Keratinocyte (primary cell): ENCODE measurements around the gene PLEKHA6. TPM values are rescaled to one million over a fixed set of nuclear protein-coding genes. Genes with fewer than 3 reads are reported as not detected.

ENCODE experiments used
- DNase-seq: peaks from one replicate; pipeline ENCODE4 v3.0.0-alpha.2; 2011; ENCODE audit warnings: low read depth, missing footprints, low spot score
- FAIRE-seq: peaks from 2 replicates; lab custom pipeline; 2011; peaks lifted over from hg19 to GRCh38; lab: Jason Lieb, UNC
- H2AFZ ChIP-seq: 2 replicates; pipeline ENCODE4 v1.6.0; 2012; ENCODE audit warnings: low read length, control low read depth, inconsistent platforms; ENCODE audit not compliant: control insufficient read depth
- H3K27ac ChIP-seq: 2 replicates; pipeline ENCODE4 v1.5.1; 2011; ENCODE audit warnings: low read length; ENCODE audit not compliant: control insufficient read depth, insufficient read depth
- H3K27me3 ChIP-seq: 3 replicates; pipeline ENCODE4 v1.6.0; 2011; ENCODE audit warnings: low read length; ENCODE audit not compliant: control insufficient read depth, insufficient read depth; ENCODE audit errors: extremely low read depth
- H3K36me3 ChIP-seq, 2 experiments: 2 replicates in 1 of 2; 3 replicates in 1 of 2; pipeline ENCODE4 v1.5.1; 2011; ENCODE audit warnings: low read length in 2 of 2, mild to moderate bottlenecking in 1 of 2; ENCODE audit not compliant: control insufficient read depth in 2 of 2, insufficient read depth in 2 of 2; ENCODE audit errors: extremely low read depth in 1 of 2
- H3K4me1 ChIP-seq: 3 replicates; pipeline ENCODE4 v1.5.1; 2011; ENCODE audit warnings: low read length; ENCODE audit not compliant: control insufficient read depth, insufficient read depth; ENCODE audit errors: extremely low read depth
- H3K4me2 ChIP-seq: 3 replicates; pipeline ENCODE4 v1.6.0; 2011; ENCODE audit warnings: low read depth, low read length; ENCODE audit not compliant: control insufficient read depth, insufficient read depth; ENCODE audit errors: extremely low read depth
- H3K4me3 ChIP-seq, 3 experiments: fragments of 200-600 bp in 1 of 3; sonication (generic) in 1 of 3; 2 replicates in 2 of 3; 3 replicates in 1 of 3; pipeline ENCODE4 v1.5.1; 2011 to 2016; ENCODE audit warnings: low read length in 3 of 3, mild to moderate bottlenecking in 3 of 3, control low read depth in 2 of 3, inconsistent platforms in 1 of 3, low read depth in 1 of 3, mixed read lengths in 1 of 3, mixed run types in 1 of 3, moderate library complexity in 1 of 3; ENCODE audit not compliant: control insufficient read depth in 2 of 3, insufficient read depth in 2 of 3; ENCODE audit errors: extremely low read depth in 1 of 3
- H3K79me2 ChIP-seq: 2 replicates; pipeline ENCODE4 v1.6.0; 2012; ENCODE audit warnings: low read length; ENCODE audit not compliant: control insufficient read depth, insufficient read depth
- H3K9ac ChIP-seq: 3 replicates; pipeline ENCODE4 v1.6.0; 2011; ENCODE audit warnings: low read length; ENCODE audit not compliant: control insufficient read depth, insufficient read depth; ENCODE audit errors: extremely low read depth
- H3K9me1 ChIP-seq: 3 replicates; pipeline ENCODE4 v1.6.0; 2011; ENCODE audit warnings: low read length; ENCODE audit not compliant: control insufficient read depth, insufficient read depth; ENCODE audit errors: extremely low read depth
- H3K9me3 ChIP-seq: 2 replicates; pipeline ENCODE4 v1.5.1; 2012; ENCODE audit warnings: low read depth, low read length; ENCODE audit not compliant: control insufficient read depth
- H4K20me1 ChIP-seq: 3 replicates; pipeline ENCODE4 v1.6.0; 2011; ENCODE audit warnings: low read length; ENCODE audit not compliant: control insufficient read depth, insufficient read depth; ENCODE audit errors: extremely low read depth
- EZH2 ChIP-seq: IDR thresholded peaks from one replicate; pipeline ENCODE4 v1.6.1; 2012; ENCODE audit warnings: inconsistent platforms, mild to moderate bottlenecking, low read length, moderate library complexity
- dilution Hi-C: fragments of 300-500 bp; cut with MboI; formaldehyde crosslinking; loops from one replicate; pipeline ENCODE4 v1.7.0; 2020; ENCODE audit warnings: low sequenced_read_pairs; ENCODE audit not compliant: extremely low pct_ligation_motif_present
- polyA plus RNA-seq, 5 experiments: library from polyadenylated mRNA; depleted of rRNA in 3 of 5; stranded (reverse) in 3 of 5; stranded (forward) in 1 of 5; unstranded in 1 of 5; fragments of >200 nt; gene quantifications; 1 replicate in 1 of 5; 2 replicates in 3 of 5; 3 replicates in 1 of 5; pipeline versions ENCODE4 v1.2.1 to v1.2.3, GENCODE V29; 2011 to 2012; ENCODE audit warnings: missing spikeins in 2 of 5, low read depth in 1 of 5, low replicate concordance in 1 of 5
- TF ChIP-seq, protein P1 (sequence below), 3 experiments: IDR thresholded peaks in 1 of 3; conservative IDR thresholded peaks in 1 of 3; optimal IDR thresholded peaks in 1 of 3; 2 replicates in 2 of 3; 3 replicates in 1 of 3; pipeline versions ENCODE3 to v1.5.1; 2011; ENCODE audit warnings: low read length in 3 of 3, mild to moderate bottlenecking in 3 of 3, moderate library complexity in 2 of 3, control low read depth in 1 of 3, inconsistent platforms in 1 of 3; ENCODE audit not compliant: insufficient read depth in 2 of 3; ENCODE audit errors: extremely low read depth in 1 of 3

PLEKHA6 gene
- polyA plus RNA-seq, 1 donor (not counting 4 experiments of a cell fraction or from before 2014, with no cell fraction given), result 1.5 TPM

DNA sequence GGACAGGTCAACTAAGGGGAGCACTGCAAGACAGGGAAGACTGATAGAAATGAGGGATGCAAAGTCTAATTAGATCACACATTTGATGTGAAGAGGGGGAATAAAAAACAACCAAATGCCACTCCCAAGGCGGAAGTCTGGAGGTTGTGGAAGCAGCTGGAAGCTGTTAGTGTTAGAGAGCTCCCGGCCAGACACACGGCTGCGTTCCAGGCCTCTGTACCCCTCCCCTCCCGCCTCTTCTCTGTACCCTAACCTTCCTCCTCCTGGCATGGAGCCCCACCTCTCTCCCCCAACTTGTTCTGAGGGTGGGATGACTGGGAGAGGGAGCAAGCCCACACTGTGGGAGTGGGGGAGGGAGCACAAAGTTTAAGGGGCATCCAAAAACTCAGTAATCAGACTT lies 67.0 kb downstream of the PLEKHA6 start:
- H3K9me1 ChIP-seq, result no peaks in the 10 kb centered on the region
- no peaks in the 10 kb centered on the region for H4K20me1 ChIP-seq
- DNase-seq (no peak), FAIRE-seq (no peak)
- H2AFZ ChIP-seq, result peak overlapping the region; percentile 10
- no peak overlapping the region for H3K4me3 ChIP-seq
- H3K27me3 ChIP-seq, result no peaks in the 10 kb centered on the region
- H3K27ac ChIP-seq, result no peak overlapping the region
- peaks cover 35% of the 10 kb centered on the region for H3K4me1 ChIP-seq
- H3K9me3 ChIP-seq, result no peaks in the 10 kb centered on the region
- no peaks in the 10 kb centered on the region for H3K36me3 ChIP-seq
- H3K9ac ChIP-seq, result no peak overlapping the region
- dilution Hi-C loops, result no loop called here
- no peaks in the 10 kb centered on the region for H3K79me2 ChIP-seq
- TF ChIP-seq, protein P1, sequence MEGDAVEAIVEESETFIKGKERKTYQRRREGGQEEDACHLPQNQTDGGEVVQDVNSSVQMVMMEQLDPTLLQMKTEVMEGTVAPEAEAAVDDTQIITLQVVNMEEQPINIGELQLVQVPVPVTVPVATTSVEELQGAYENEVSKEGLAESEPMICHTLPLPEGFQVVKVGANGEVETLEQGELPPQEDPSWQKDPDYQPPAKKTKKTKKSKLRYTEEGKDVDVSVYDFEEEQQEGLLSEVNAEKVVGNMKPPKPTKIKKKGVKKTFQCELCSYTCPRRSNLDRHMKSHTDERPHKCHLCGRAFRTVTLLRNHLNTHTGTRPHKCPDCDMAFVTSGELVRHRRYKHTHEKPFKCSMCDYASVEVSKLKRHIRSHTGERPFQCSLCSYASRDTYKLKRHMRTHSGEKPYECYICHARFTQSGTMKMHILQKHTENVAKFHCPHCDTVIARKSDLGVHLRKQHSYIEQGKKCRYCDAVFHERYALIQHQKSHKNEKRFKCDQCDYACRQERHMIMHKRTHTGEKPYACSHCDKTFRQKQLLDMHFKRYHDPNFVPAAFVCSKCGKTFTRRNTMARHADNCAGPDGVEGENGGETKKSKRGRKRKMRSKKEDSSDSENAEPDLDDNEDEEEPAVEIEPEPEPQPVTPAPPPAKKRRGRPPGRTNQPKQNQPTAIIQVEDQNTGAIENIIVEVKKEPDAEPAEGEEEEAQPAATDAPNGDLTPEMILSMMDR (optimal IDR thresholded peaks at IDR 0.05 in 1 of 3, IDR thresholded peaks at IDR 0.05 in 1 of 3, conservative IDR thresholded peaks at IDR 0.05 in 1 of 3; ENCODE audit: extremely low read depth in 1 of 3, insufficient read depth in 2 of 3, low read length in 3 of 3), result no peak
- no peak for TF ChIP-seq EZH2
- no peak overlapping the region for H3K4me2 ChIP-seq

GRCh38 chr1:204289280-204289679 lies 70.4 kb downstream of the PLEKHA6 start:
- Histone ChIP-seq H3K9me3 (no peaks in the 10 kb centered on the region), H2AFZ (no peak overlapping the region), H3K9ac (no peak overlapping the region), H3K4me2 (no peak overlapping the region), H3K27me3 (no peaks in the 10 kb centered on the region), H3K9me1 (no peaks in the 10 kb centered on the region), H3K4me1 (peaks cover 45% of the 10 kb centered on the region), H3K36me3 (no peaks in the 10 kb centered on the region), H3K27ac (no peak overlapping the region), H3K79me2 (peaks cover 1% of the 10 kb centered on the region), H4K20me1 (no peaks in the 10 kb centered on the region), H3K4me3 (no peak overlapping the region)
- dilution Hi-C loops, result no loop called here
- FAIRE-seq (no peak), DNase-seq (no peak)
- TF ChIP-seq, protein P1 (optimal IDR thresholded peaks at IDR 0.05 in 1 of 3, IDR thresholded peaks at IDR 0.05 in 1 of 3, conservative IDR thresholded peaks at IDR 0.05 in 1 of 3; ENCODE audit: extremely low read depth in 1 of 3, insufficient read depth in 2 of 3, low read length in 3 of 3), result no peak
- no peak for TF ChIP-seq EZH2
